HepG2 (cell line): ENCODE measurements around the gene CCDC197. TPM values are rescaled to one million over a fixed set of nuclear protein-coding genes. Genes with fewer than 3 reads are reported as not detected.

Experiments
- ATAC-seq: fragments of 200-7000 bp; cut with Tn5 transposase; 3 replicates; pipeline ENCODE4 v1.9.1; 2020; ENCODE audit warnings: mild to moderate bottlenecking, moderate library complexity
- BruUV-seq: library from RNA; stranded (reverse); fragments of 400-500 nt; replicated peaks from 2 replicates; lab custom pipeline; 2021; lab: Mats Ljungman, UMichigan
- CTCF ChIA-PET: fragments of 300-600 bp; formaldehyde crosslinking; extraction: SDS; loops from one replicate; lab custom pipeline; 2021; ENCODE audit warnings: low total read pairs, inconsistent platforms, low intra/inter-chr PET ratio; lab: Yijun Ruan, JAX
- POLR2A ChIA-PET: fragments of 350-600 bp; sonication (Branson Sonifier 250); formaldehyde crosslinking; loops from one replicate; lab custom pipeline; 2020; ENCODE audit warnings: antibody characterized with exemption, inconsistent platforms; lab: Yijun Ruan, JAX
- DNase-seq: peaks from one replicate; pipeline ENCODE4 v3.0.0-alpha.2; 2015; ENCODE audit warnings: low spot score
- FAIRE-seq: peaks from 3 replicates; lab custom pipeline; 2011; peaks lifted over from hg19 to GRCh38; lab: Jason Lieb, UNC
- H2AFZ ChIP-seq: one replicate; pipeline ENCODE4 v1.6.1; 2011; ENCODE audit warnings: low read length, inconsistent platforms
- H3K27ac ChIP-seq: fragments of 300-600 bp; 3 replicates; pipeline ENCODE4 v1.8.0; 2011; ENCODE audit warnings: mixed run types, mild to moderate bottlenecking, mixed read lengths, low read length, inconsistent platforms; ENCODE audit not compliant: insufficient read depth; ENCODE audit errors: extremely low read length
- H3K27me3 ChIP-seq, 2 experiments: fragments of 200-600 bp in 1 of 2; 2 replicates in 1 of 2; 3 replicates in 1 of 2; pipeline versions ENCODE4 v1.6.0 to v1.8.0; 2011; ENCODE audit warnings: low read length in 2 of 2, mild to moderate bottlenecking in 2 of 2, moderate library complexity in 2 of 2, inconsistent platforms in 1 of 2; ENCODE audit not compliant: insufficient read depth in 2 of 2, control insufficient read depth in 1 of 2
- H3K36me3 ChIP-seq, 2 experiments: fragments of 200-600 bp in 1 of 2; replicated peaks in 1 of 2; 2 replicates in 1 of 2; 3 replicates in 1 of 2; pipeline versions ENCODE4 v1.5.1 to v1.8.0; 2011; ENCODE audit warnings: low read length in 2 of 2, inconsistent platforms in 1 of 2; ENCODE audit not compliant: insufficient read depth in 2 of 2, control insufficient read depth in 1 of 2
- H3K4me1 ChIP-seq: 2 replicates; pipeline ENCODE4 v1.5.1; 2012; ENCODE audit warnings: low read length, inconsistent platforms; ENCODE audit not compliant: insufficient read depth
- H3K4me2 ChIP-seq: 2 replicates; pipeline ENCODE4 v1.6.0; 2011; ENCODE audit warnings: low read depth, low read length, inconsistent platforms
- H3K4me3 ChIP-seq, 3 experiments: fragments of 200-600 bp in 1 of 3; sonication (generic), shearing (Covaris generic) in 1 of 3; replicated peaks in 1 of 3; 2 replicates each; pipeline ENCODE4 v1.5.1; 2011 to 2016; ENCODE audit warnings: low read length in 3 of 3, inconsistent platforms in 2 of 3, low read depth in 2 of 3, mild to moderate bottlenecking in 2 of 3, control low read depth in 1 of 3, mixed read lengths in 1 of 3; ENCODE audit not compliant: insufficient read depth in 1 of 3
- H3K79me2 ChIP-seq: one replicate; pipeline ENCODE4 v1.6.1; 2011; ENCODE audit warnings: low read length, inconsistent platforms; ENCODE audit not compliant: insufficient read depth
- H3K9ac ChIP-seq: 2 replicates; pipeline ENCODE4 v1.6.0; 2011; ENCODE audit warnings: mild to moderate bottlenecking, low read depth, low read length, inconsistent platforms; ENCODE audit not compliant: insufficient read depth
- H3K9me3 ChIP-seq: 2 replicates; pipeline ENCODE4 v1.5.1; 2012; ENCODE audit warnings: mild to moderate bottlenecking, low read length
- H4K20me1 ChIP-seq: 2 replicates; pipeline ENCODE4 v1.6.0; 2011; ENCODE audit warnings: inconsistent platforms, mild to moderate bottlenecking, low read length, moderate library complexity; ENCODE audit not compliant: insufficient read depth
- HNRNPL ChIP-seq: fragments of 200-400 bp; formaldehyde crosslinking; IDR thresholded peaks from 2 replicates; pipeline ENCODE4 v1.6.1; 2017; ENCODE audit warnings: mild to moderate bottlenecking, low read depth, low read length
- KDM4B ChIP-seq: sonication (generic); formaldehyde crosslinking; IDR thresholded peaks from 2 replicates; pipeline ENCODE4 v1.4.0; 2020; ENCODE audit warnings: missing genetic modification reagents
- PLRG1 ChIP-seq: fragments of 450-650 bp; conservative IDR thresholded peaks from 2 replicates; pipeline ENCODE4 v1.6.1; 2016
- REXO4 ChIP-seq: sonication (generic); formaldehyde crosslinking; IDR thresholded peaks from 2 replicates; pipeline ENCODE4 v1.8.0; 2022; ENCODE audit warnings: missing genetic modification reagents, mild to moderate bottlenecking, borderline replicate concordance
- SMC3 ChIP-seq: IDR thresholded peaks from 2 replicates; pipeline ENCODE4 v1.6.1; 2011; ENCODE audit warnings: low read length, improper control_type of control experiment
- USF2 ChIP-seq, 2 experiments: sonication (generic) in 1 of 2; formaldehyde crosslinking in 1 of 2; IDR thresholded peaks; 2 replicates each; pipeline versions ENCODE4 v1.5.1 to v1.6.1; 2011 to 2020; ENCODE audit warnings: borderline replicate concordance in 1 of 2, low read depth in 1 of 2, low read length in 1 of 2, mild to moderate bottlenecking in 1 of 2, missing genetic modification reagents in 1 of 2, moderate library complexity in 1 of 2
- ZNF484 ChIP-seq: sonication (generic); formaldehyde crosslinking; IDR thresholded peaks from 2 replicates; pipeline ENCODE4 v1.5.1; 2020; ENCODE audit warnings: mild to moderate bottlenecking, low read depth, missing genetic modification reagents, borderline replicate concordance
- ZNF605 ChIP-seq: sonication (generic); formaldehyde crosslinking; IDR thresholded peaks from 2 replicates; pipeline ENCODE4 v1.8.0; 2022; ENCODE audit warnings: mild to moderate bottlenecking, missing genetic modification reagents
- ZNF704 ChIP-seq: sonication (generic); formaldehyde crosslinking; IDR thresholded peaks from 2 replicates; pipeline ENCODE4 v1.8.1; 2023; ENCODE audit warnings: mild to moderate bottlenecking, inconsistent platforms, moderate library complexity, missing genetic modification reagents, borderline replicate concordance
- WGBS: methylation state at CpG from one replicate; pipeline ENCODE4 v1.1.6; 2017; ENCODE audit warnings: low lambda C conversion rate; 5-methylcytosine and 5-hydroxymethylcytosine counted together
- in situ Hi-C: cut with HindIII; loops from 2 replicates; pipeline ENCODE4 v1.10.0; 2017; ENCODE audit warnings: low pct_unique_long_range_greater_than_20kb; ENCODE audit not compliant: extremely low pct_ligation_motif_present
- intact Hi-C: fragments of 100-400 bp; cut with micrococcal nuclease; formaldehyde crosslinking; loops from one replicate; pipeline ENCODE4 v1.10.0; 2022; ENCODE audit not compliant: unreplicated experiment
- polyA plus RNA-seq, 8 experiments: library from polyadenylated mRNA; depleted of rRNA in 3 of 8; stranded (reverse) in 7 of 8; unstranded in 1 of 8; fragments of >200 nt; fragmentation: Illumina TruSeq in 4 of 8; extraction: Trizol in 4 of 8; gene quantifications; 2 replicates each; pipeline versions ENCODE4 v1.2.1 to v1.2.3, GENCODE V29; 2011 to 2016; ENCODE audit warnings: low read depth in 4 of 8, missing spikeins in 1 of 8, mixed read lengths in 1 of 8; ENCODE audit not compliant: insufficient read depth in 1 of 8
- total RNA-seq, 5 experiments: library from RNA; depleted of rRNA; stranded (reverse); fragments of >200 nt; fragmentation: Illumina TruSeq; extraction: Trizol; gene quantifications; 2 replicates each; pipeline ENCODE4 v1.2.3, GENCODE V29; 2016; ENCODE audit warnings: low read depth in 1 of 5

Gene CCDC197
- total and polyA plus RNA-seq, 2 of the 13 experiments (the other 11 are each of a cell fraction or from before 2014, with no cell fraction given): 0.11 to 0.13 TPM

DNA sequence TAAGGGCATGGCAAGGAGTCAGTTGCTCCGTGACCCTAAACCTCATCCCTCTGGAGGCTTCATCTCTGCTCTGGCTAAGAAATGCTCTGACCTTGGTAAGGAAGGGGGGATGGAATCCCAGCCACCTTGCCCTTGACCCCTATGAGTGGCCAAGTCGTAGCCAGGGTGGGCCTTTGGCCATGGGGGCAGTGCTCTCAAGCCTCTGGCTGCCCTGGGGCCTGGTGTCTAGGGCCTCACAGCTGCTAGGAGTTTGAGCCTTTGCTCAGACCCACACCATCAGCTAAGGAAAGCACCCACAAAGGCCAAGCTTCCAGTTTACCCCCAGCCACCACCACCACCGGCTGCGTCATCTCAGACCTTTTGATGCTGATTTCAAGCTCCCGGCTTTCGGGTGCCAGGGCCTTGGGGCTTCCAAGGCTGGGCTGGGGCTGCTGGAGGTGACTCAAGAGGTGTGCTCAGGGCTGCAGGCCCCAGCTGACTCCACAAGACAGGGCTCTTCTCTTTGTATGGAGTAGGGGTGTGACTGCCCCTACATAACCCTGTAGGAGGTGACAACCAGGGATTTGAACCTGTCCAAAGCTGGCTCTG lies 24.4 kb upstream of the CCDC197 start:
- TF ChIP-seq KDM4B: no peak
- TF ChIP-seq REXO4 (CRISPR knock-in tag): no peak
- TF ChIP-seq USF2 (IDR thresholded peaks at IDR 0.05; ENCODE audit: low read depth, low read length): no peak
- no peak for TF ChIP-seq USF2 (CRISPR knock-in tag; IDR thresholded peaks at IDR 0.05; ENCODE audit: borderline replicate concordance)
- no peak for TF ChIP-seq ZNF704 (CRISPR knock-in tag)
- TF ChIP-seq SMC3: no peak
- no peak for TF ChIP-seq ZNF484
- TF ChIP-seq PLRG1: no peak
- TF ChIP-seq HNRNPL: no peak
- no peak for TF ChIP-seq ZNF605 (CRISPR knock-in tag)
- TF ChIP-seq, all 625 proteins: peak for 0
- no TSS peak for BruUV-seq
- Histone ChIP-seq H3K4me3 (no peak overlapping the region), H3K27me3 (peaks cover 11 to 61% of the 10 kb centered on the region in 2 experiments), H3K9me3 (no peaks in the 10 kb centered on the region), H3K4me2 (no peak overlapping the region), H3K9ac (no peak overlapping the region), H3K79me2 (no peaks in the 10 kb centered on the region), H2AFZ (no peak overlapping the region), H3K36me3 (no peaks in the 10 kb centered on the region; a peak in 1 of 5 replicates), H3K27ac (no peak overlapping the region), H4K20me1 (no peaks in the 10 kb centered on the region), H3K4me1 (peaks cover 49% of the 10 kb centered on the region)
- in situ Hi-C loops: loop anchor here (5.0 kb wide), 1 partner anchor 35 kb away; no protein-coding TSS in a partner anchor
- ChIA-PET POLR2A (interaction anchor here (0.7 to 1.6 kb wide), 3 partner anchors 10 to 33 kb away, joined by 3 to 5 read pairs (median 3); no protein-coding TSS in a partner anchor), CTCF (interaction anchor here (1.9 to 3.8 kb wide), 2 partner anchors 19 to 33 kb away, joined by 5 to 51 read pairs; no protein-coding TSS in a partner anchor)
- no peak for FAIRE-seq
- intact Hi-C loops: no loop called here
- no peak for DNase-seq
- no peak for ATAC-seq
- 19% methylated on average over 4 of the region's 6 CpGs for WGBS
